CD8-positive, alpha-beta memory T cell (primary cell): ENCODE measurements around the gene FASLG. TPM values are rescaled to one million over a fixed set of nuclear protein-coding genes. Genes with fewer than 3 reads are reported as not detected.

Experiments
- CTCF ChIA-PET: fragments of 350-600 bp; sonication (Branson Sonifier 250); formaldehyde crosslinking; loops from one replicate; lab custom pipeline; 2021; ENCODE audit warnings: antibody characterized with exemption; lab: Charles Lee
- POLR2A ChIA-PET: fragments of 350-600 bp; sonication (Branson Sonifier 250); formaldehyde crosslinking; loops from one replicate; lab custom pipeline; 2021; ENCODE audit warnings: antibody characterized with exemption; lab: Charles Lee
- DNase-seq, 5 donors: peaks; one replicate each; pipeline versions ENCODE4 v3.0.0 to v3.0.0-alpha.2; 2020 to 2022; ENCODE audit warnings: mixed read lengths in 1 of 5
- H3K27ac ChIP-seq: one replicate; pipeline ENCODE4 v1.7.0; 2013; ENCODE audit warnings: low read depth, mild to moderate bottlenecking, low read length, moderate library complexity
- H3K27me3 ChIP-seq: 2 replicates; pipeline ENCODE4 v1.7.0; 2013; ENCODE audit warnings: low read length, mild to moderate bottlenecking; ENCODE audit not compliant: insufficient read depth, poor library complexity, severe bottlenecking
- H3K36me3 ChIP-seq: 2 replicates; pipeline ENCODE4 v1.7.0; 2013; ENCODE audit warnings: mild to moderate bottlenecking, low read length, moderate library complexity; ENCODE audit not compliant: insufficient read depth
- H3K4me1 ChIP-seq: 2 replicates; pipeline ENCODE4 v1.7.0; 2013; ENCODE audit warnings: mild to moderate bottlenecking, low read length, moderate library complexity; ENCODE audit not compliant: insufficient read depth
- H3K4me3 ChIP-seq: 2 replicates; pipeline ENCODE4 v1.7.0; 2013; ENCODE audit warnings: mild to moderate bottlenecking, low read length
- H3K9me3 ChIP-seq: 2 replicates; pipeline ENCODE4 v1.7.0; 2013; ENCODE audit warnings: mild to moderate bottlenecking, low read length
- H3K27ac Mint-ChIP-seq, 8 donors: one replicate each; pipeline ENCODE4 v1.8.0; 2020 to 2021; ENCODE audit warnings: mixed read lengths in 8 of 8, mild to moderate bottlenecking in 6 of 8, inconsistent platforms in 3 of 8, moderate library complexity in 3 of 8
- H3K27me3 Mint-ChIP-seq, 2 donors: one replicate each; pipeline ENCODE4 v1.8.0; 2020 to 2021; ENCODE audit warnings: mixed read lengths in 2 of 2, mild to moderate bottlenecking in 1 of 2, moderate library complexity in 1 of 2
- H3K36me3 Mint-ChIP-seq, 3 donors: one replicate each; pipeline ENCODE4 v1.8.0; 2020 to 2021; ENCODE audit warnings: mixed read lengths in 3 of 3, inconsistent platforms in 1 of 3, mild to moderate bottlenecking in 1 of 3
- H3K4me1 Mint-ChIP-seq, 3 donors: one replicate each; pipeline ENCODE4 v1.8.0; 2020 to 2021; ENCODE audit warnings: mixed read lengths in 3 of 3, inconsistent platforms in 1 of 3, mild to moderate bottlenecking in 1 of 3
- H3K4me3 Mint-ChIP-seq, 7 donors: one replicate each; pipeline ENCODE4 v1.8.0; 2020 to 2021; ENCODE audit warnings: mixed read lengths in 7 of 7, mild to moderate bottlenecking in 6 of 7, moderate library complexity in 4 of 7, inconsistent platforms in 2 of 7
- H3K9me3 Mint-ChIP-seq, 5 donors: one replicate each; pipeline ENCODE4 v1.8.0; 2020 to 2022; ENCODE audit warnings: mixed read lengths in 5 of 5, mild to moderate bottlenecking in 3 of 5, moderate library complexity in 2 of 5, inconsistent platforms in 1 of 5
- polyA plus RNA-seq: library from polyadenylated mRNA; unstranded; fragments of 300-500 nt; fragmentation: Illumina TruSeq; gene quantifications from one replicate; pipeline ENCODE4 v1.2.3, GENCODE V29; 2021
- total RNA-seq, 2 experiments: library from RNA; stranded (reverse); gene quantifications; one replicate each; pipeline ENCODE4 v1.2.3, GENCODE V29; 2021

The FASLG gene
- total and polyA plus RNA-seq, 3 experiments from 2014 or later = 10.6 to 46.6 (median 45.8) TPM

DNA sequence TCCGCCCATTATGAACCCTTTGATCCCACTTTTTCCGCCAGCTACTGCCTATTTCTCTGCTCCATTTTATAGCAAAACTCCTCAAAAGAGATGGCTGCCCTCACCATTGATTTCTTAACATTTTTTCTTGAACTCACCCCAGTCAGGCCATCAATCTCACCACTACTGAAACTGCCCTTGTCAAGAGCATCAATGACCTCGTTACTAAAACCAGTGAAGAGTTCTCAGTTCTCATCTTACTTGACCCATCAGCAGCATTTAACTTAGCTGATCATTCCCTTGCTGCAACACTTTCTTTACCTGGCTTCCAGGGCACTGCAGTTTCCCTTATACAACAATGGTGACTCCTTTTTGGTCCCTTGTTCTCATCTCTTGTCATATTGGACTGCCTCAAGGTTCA is 35.2 kb upstream of the FASLG start:
- Mint-ChIP-seq H3K4me3 (no peak overlapping the region), H3K9me3 (peaks cover 3 to 28% (median 24%) of the 10 kb centered on the region in 5 donors), H3K36me3 (peaks cover 0 to 23% (median 4%) of the 10 kb centered on the region in 3 donors), H3K27me3 (peaks cover 0 to 2% of the 10 kb centered on the region in 2 donors), H3K27ac (peak overlapping the region in 1 of 8 donors; percentile 18), H3K4me1 (peaks cover 16 to 31% (median 25%) of the 10 kb centered on the region in 3 donors)
- Histone ChIP-seq H3K27ac (no peak overlapping the region), H3K4me3 (no peak overlapping the region), H3K4me1 (peaks cover 22% of the 10 kb centered on the region), H3K9me3 (peaks cover 5% of the 10 kb centered on the region), H3K36me3 (no peaks in the 10 kb centered on the region), H3K27me3 (no peaks in the 10 kb centered on the region)
- ChIA-PET POLR2A (no interaction called here), CTCF (no interaction called here)
- no peak for DNase-seq

DNA sequence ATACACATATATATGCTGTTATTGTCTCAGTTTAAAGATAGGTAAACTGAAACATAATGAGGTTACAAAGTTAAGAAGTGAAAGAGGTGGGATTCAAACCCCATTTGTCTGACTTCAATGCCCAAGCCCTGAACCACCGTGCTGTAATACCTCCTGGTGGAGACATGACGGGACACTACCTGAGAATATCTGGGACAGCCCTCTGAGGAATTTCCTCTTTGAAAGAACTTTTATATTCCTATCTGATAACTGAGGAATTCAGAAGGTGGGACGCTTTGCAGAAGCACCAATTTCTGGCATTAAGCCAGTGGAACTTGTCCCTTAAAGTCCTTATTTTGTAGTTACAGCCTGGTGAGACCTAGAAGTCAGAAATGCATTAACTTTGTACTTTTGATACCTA is 32.1 kb upstream of the FASLG start:
- H3K36me3 ChIP-seq = no peaks in the 10 kb centered on the region
- H3K9me3 ChIP-seq = no peaks in the 10 kb centered on the region
- POLR2A ChIA-PET = interaction anchor here (0.6 kb wide), 1 partner anchor 167 kb away, joined by 6 read pairs; no protein-coding TSS in a partner anchor
- Mint-ChIP-seq H3K4me1 (peaks cover 26 to 56% (median 40%) of the 10 kb centered on the region in 3 donors), H3K4me3 (no peak overlapping the region), H3K9me3 (peaks cover 0 to 5% (median 2%) of the 10 kb centered on the region in 5 donors), H3K36me3 (no peaks in the 10 kb centered on the region), H3K27me3 (no peaks in the 10 kb centered on the region), H3K27ac (no peak overlapping the region)
- no peak for DNase-seq
- H3K27me3 ChIP-seq = no peaks in the 10 kb centered on the region
- CTCF ChIA-PET = interaction anchor here (1.7 kb wide), 1 partner anchor 12 kb away, joined by 4 read pairs; no protein-coding TSS in a partner anchor
- H3K27ac ChIP-seq = no peak overlapping the region
- no peak overlapping the region for H3K4me3 ChIP-seq
- H3K4me1 ChIP-seq = peaks cover 22% of the 10 kb centered on the region

DNA sequence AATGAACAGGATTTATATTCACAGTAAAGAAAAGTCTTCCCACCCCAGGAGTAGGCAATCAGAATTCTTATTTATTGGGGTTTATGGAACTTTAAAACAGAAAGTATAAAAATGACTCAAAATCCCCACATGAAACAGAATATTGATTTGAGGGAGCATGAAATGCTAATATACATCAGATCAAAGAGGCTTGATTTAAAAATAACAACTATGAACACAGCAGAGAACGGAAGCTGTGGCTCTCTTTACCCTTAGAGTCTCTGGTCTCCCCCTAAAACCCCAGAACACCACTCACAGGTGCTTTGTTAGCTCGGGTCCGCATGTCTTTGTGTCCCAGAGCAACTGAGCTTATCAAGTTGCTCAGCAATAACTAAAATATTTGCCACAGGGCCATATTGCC is 31.2 kb upstream of the FASLG start:
- ChIA-PET CTCF (interaction anchor here (0.8 to 2.2 kb wide), 4 partner anchors 10 to 92 kb away, joined by 3 to 8 read pairs (median 4); no protein-coding TSS in a partner anchor), POLR2A (interaction anchor here (0.6 kb wide), 1 partner anchor 43 kb away, joined by 3 read pairs; no protein-coding TSS in a partner anchor)
- H3K9me3 Mint-ChIP-seq = no peaks in the 10 kb centered on the region
- Histone ChIP-seq H3K4me3 (no peak overlapping the region), H3K4me1 (peaks cover 22% of the 10 kb centered on the region), H3K36me3 (no peaks in the 10 kb centered on the region), H3K27ac (no peak overlapping the region), H3K27me3 (no peaks in the 10 kb centered on the region), H3K9me3 (no peaks in the 10 kb centered on the region)
- H3K36me3 Mint-ChIP-seq = peaks cover 0 to 2% (median 0%) of the 10 kb centered on the region in 3 donors
- peaks cover 28 to 62% (median 46%) of the 10 kb centered on the region in 3 donors for H3K4me1 Mint-ChIP-seq
- peak overlapping the region in 6 of 7 donors; percentile 50 to 81 (median 59) for H3K4me3 Mint-ChIP-seq
- DNase-seq = peak in 1 of 5 donors; percentile 22
- H3K27me3 Mint-ChIP-seq = no peaks in the 10 kb centered on the region
- peak overlapping the region in 5 of 8 donors; percentile 15 to 71 (median 33) for H3K27ac Mint-ChIP-seq

DNA sequence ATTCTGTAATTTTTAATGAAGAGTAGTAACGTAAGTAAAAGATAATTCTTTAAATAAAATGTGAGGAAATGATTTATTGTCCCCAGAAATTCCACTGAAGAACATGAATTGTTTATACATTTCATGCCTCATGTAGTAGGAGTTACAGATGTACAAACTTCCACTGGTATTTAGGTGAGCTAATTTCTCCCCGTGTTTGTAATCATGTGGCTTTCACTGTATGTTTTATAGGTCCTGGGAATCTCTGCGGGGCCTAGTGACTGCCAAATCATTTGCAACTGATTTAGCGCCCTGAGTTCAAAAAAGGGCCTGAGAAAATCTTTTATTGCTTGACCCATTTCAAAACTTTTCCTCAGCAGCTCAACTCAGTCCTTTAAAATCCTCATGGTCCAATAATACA is 30.5 kb upstream of the FASLG start:
- Mint-ChIP-seq H3K9me3 (no peaks in the 10 kb centered on the region), H3K4me3 (no peak overlapping the region), H3K36me3 (peaks cover 0 to 2% (median 0%) of the 10 kb centered on the region in 3 donors), H3K27me3 (no peaks in the 10 kb centered on the region), H3K27ac (peak overlapping the region in 1 of 8 donors; percentile 71), H3K4me1 (peaks cover 28 to 62% (median 46%) of the 10 kb centered on the region in 3 donors)
- Histone ChIP-seq H3K4me3 (no peak overlapping the region), H3K36me3 (no peaks in the 10 kb centered on the region), H3K27me3 (no peaks in the 10 kb centered on the region), H3K27ac (no peak overlapping the region), H3K9me3 (no peaks in the 10 kb centered on the region), H3K4me1 (peaks cover 22% of the 10 kb centered on the region)
- POLR2A ChIA-PET = no interaction called here
- CTCF ChIA-PET = interaction anchor here (0.8 to 2.2 kb wide), 5 partner anchors 9 to 91 kb away, joined by 3 to 8 read pairs (median 4); no protein-coding TSS in a partner anchor
- no peak for DNase-seq

DNA sequence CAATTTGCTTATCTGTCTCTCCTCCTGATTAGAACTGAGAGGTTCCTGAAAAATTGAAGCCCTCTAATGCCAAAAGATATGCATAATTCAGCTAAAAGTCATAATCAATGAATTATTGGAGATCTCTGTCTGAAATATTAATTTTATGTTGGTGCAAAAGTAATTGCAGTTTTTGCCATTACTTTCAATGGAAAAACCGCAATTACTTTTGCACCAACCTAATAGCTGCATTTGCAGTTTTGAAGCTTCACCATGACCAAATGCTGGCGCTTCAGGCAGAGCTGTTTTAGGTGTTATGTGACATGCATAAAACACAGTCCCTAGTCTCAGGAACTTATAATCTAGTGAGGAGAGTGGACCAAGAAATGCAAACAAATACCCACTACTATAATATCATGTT is 29.7 kb upstream of the FASLG start:
- ChIA-PET POLR2A (no interaction called here), CTCF (interaction anchor here (1.0 to 2.2 kb wide), 4 partner anchors 8 to 13 kb away, joined by 3 to 8 read pairs (median 3); no protein-coding TSS in a partner anchor)
- H3K36me3 ChIP-seq = no peaks in the 10 kb centered on the region

DNA sequence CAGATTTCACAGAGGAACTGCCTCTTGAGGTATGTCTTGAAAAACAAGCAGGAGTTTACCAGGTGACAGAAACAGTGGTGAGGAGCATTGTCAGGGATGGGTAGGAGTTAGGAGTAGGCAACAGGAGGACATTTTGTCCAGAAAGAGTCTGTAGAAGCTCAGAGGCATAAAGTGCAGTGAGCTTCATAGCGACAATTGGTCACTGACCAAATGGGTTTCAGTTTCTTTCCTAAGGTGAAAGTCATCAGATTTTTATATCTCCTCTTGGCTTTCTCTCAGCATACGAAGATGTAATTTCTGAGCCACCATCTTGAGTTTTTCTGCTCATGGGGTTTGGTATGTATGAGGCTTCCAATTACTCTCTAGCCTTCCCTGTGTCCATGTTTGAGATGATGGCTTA is 29.3 kb upstream of the FASLG start:
- Histone ChIP-seq H3K9me3 (no peaks in the 10 kb centered on the region), H3K27ac (no peak overlapping the region), H3K36me3 (no peaks in the 10 kb centered on the region), H3K4me3 (no peak overlapping the region), H3K4me1 (peaks cover 22% of the 10 kb centered on the region), H3K27me3 (no peaks in the 10 kb centered on the region)
- peak overlapping the region in 1 of 8 donors; percentile 37 for H3K27ac Mint-ChIP-seq
- ChIA-PET CTCF (interaction anchor here (0.8 to 2.2 kb wide), 5 partner anchors 8 to 31 kb away, joined by 3 to 8 read pairs (median 3); no protein-coding TSS in a partner anchor), POLR2A (no interaction called here)
- H3K36me3 Mint-ChIP-seq = peaks cover 0 to 2% (median 0%) of the 10 kb centered on the region in 3 donors
- no peaks in the 10 kb centered on the region for H3K9me3 Mint-ChIP-seq
- H3K27me3 Mint-ChIP-seq = no peaks in the 10 kb centered on the region
- DNase-seq = no peak
- peaks cover 28 to 62% (median 46%) of the 10 kb centered on the region in 3 donors for H3K4me1 Mint-ChIP-seq
- peak overlapping the region in 2 of 7 donors; percentile 22 to 30 for H3K4me3 Mint-ChIP-seq

More for the DNA sequence above, 29.7 kb upstream of the FASLG start:
- H3K27ac Mint-ChIP-seq = peak overlapping the region in 1 of 8 donors; percentile 25
- DNase-seq = no peak
- Histone ChIP-seq H3K4me3 (no peak overlapping the region), H3K4me1 (peaks cover 22% of the 10 kb centered on the region), H3K27ac (no peak overlapping the region), H3K9me3 (no peaks in the 10 kb centered on the region), H3K27me3 (no peaks in the 10 kb centered on the region)
- H3K36me3 Mint-ChIP-seq = peaks cover 0 to 2% (median 0%) of the 10 kb centered on the region in 3 donors
- no peaks in the 10 kb centered on the region for H3K9me3 Mint-ChIP-seq
- H3K4me3 Mint-ChIP-seq = no peak overlapping the region
- no peaks in the 10 kb centered on the region for H3K27me3 Mint-ChIP-seq
- H3K4me1 Mint-ChIP-seq = peaks cover 28 to 62% (median 46%) of the 10 kb centered on the region in 3 donors

DNA sequence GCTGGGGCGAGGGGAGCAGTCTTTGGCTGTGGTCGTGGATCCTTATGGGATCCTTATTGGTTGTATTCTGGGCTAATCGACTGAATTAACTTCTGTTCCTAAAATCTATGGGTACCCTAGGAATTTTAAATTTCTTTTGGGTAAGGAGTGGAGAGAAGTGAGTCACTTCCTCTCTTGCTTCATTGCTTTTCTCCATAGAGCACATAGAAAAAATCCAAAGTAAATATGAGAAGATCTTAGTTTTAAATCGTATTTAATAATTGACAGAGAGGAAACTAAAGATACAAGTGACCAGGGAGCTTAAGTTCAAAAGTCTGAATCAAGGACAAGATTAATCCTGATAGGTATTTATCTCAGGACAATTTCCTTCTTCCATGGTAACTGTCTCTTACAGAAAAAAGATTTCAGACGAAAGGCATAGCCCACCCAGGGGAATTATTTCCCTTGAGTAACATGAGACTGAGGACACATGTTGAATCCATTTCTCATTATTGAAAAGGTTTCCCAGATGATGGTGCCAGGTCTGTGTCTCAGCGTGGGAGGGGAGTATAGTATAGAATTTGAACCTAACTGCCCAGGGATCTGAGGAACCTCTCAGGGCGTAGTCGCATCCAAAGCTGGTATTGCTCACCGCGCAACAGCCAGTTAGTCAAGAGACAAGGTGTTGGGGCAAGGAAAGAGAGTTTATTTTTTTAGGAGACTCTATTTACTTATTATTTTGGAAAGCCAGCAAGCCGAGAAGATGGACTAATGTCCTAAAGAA is 28.7 kb upstream of the FASLG start:
- H3K4me1 Mint-ChIP-seq = peaks cover 28 to 62% (median 46%) of the 10 kb centered on the region in 3 donors
- POLR2A ChIA-PET = interaction anchor here (0.5 kb wide), 1 partner anchor 28 kb away, joined by 5 read pairs; no protein-coding TSS in a partner anchor
- H3K27ac ChIP-seq = no peak overlapping the region
- no peak overlapping the region for H3K4me3 Mint-ChIP-seq
- peaks cover 22% of the 10 kb centered on the region for H3K4me1 ChIP-seq
- H3K27me3 ChIP-seq = no peaks in the 10 kb centered on the region
- H3K36me3 Mint-ChIP-seq = peaks cover 0 to 2% (median 0%) of the 10 kb centered on the region in 3 donors
- DNase-seq = no peak
- CTCF ChIA-PET = interaction anchor here (0.8 to 1.2 kb wide), 4 partner anchors 9 to 88 kb away, joined by 3 read pairs; no protein-coding TSS in a partner anchor
- no peaks in the 10 kb centered on the region for H3K36me3 ChIP-seq
- no peaks in the 10 kb centered on the region for H3K27me3 Mint-ChIP-seq
- H3K27ac Mint-ChIP-seq = no peak overlapping the region
- H3K4me3 ChIP-seq = no peak overlapping the region
- H3K9me3 ChIP-seq = no peaks in the 10 kb centered on the region
- no peaks in the 10 kb centered on the region for H3K9me3 Mint-ChIP-seq
